Adrenal gland (tissue), 12 donors: ENCODE results near the gene HPS1. TPM values are rescaled to one million over a fixed set of nuclear protein-coding genes. Genes with fewer than 3 reads are reported as not detected.

Source experiments
- DNase-seq, 7 donors: peaks; one replicate each; pipeline ENCODE4 v3.0.0-alpha.2; 2019 to 2020
- H3K27ac ChIP-seq, 5 donors: fragments of 200-600 bp; sonication (generic) in 4 of 5; 1 replicate in 3 of 5; 2 replicates in 2 of 5; pipeline versions ENCODE4 v1.5.1 to v1.8.0; 2016 to 2020; ENCODE audit warnings: mild to moderate bottlenecking in 1 of 5
- H3K27me3 ChIP-seq: fragments of 200-600 bp; 2 replicates; pipeline ENCODE4 v1.8.0; 2021
- H3K36me3 ChIP-seq, 2 donors: fragments of 200-600 bp; replicated peaks in 1 of 2; 1 replicate in 1 of 2; 2 replicates in 1 of 2; pipeline versions ENCODE4 v1.5.1 to v1.8.0; 2018 to 2022
- H3K4me1 ChIP-seq, 2 donors: fragments of 200-600 bp; replicated peaks in 1 of 2; 1 replicate in 1 of 2; 2 replicates in 1 of 2; pipeline versions ENCODE4 v1.5.1 to v1.8.0; 2018 to 2021
- H3K4me3 ChIP-seq, 4 donors: fragments of 200-600 bp; sonication (generic) in 3 of 4; one replicate each; pipeline ENCODE4 v1.5.1; 2016 to 2018
- H3K9me3 ChIP-seq, 3 donors: fragments of 200-600 bp; sonication (generic) in 1 of 3; replicated peaks in 1 of 3; 1 replicate in 2 of 3; 2 replicates in 1 of 3; pipeline versions ENCODE4 v1.5.1 to v1.8.0; 2016 to 2021
- POLR2A ChIP-seq, 2 donors: fragments of 450-650 bp; IDR thresholded peaks; one replicate each; pipeline ENCODE4 v1.6.1; 2017; ENCODE audit warnings: antibody characterized with exemption in 2 of 2, mild to moderate bottlenecking in 2 of 2, moderate library complexity in 1 of 2
- WGBS, 4 donors: extraction: QIAGEN DNeasy Blood & Tissue Kit in 2 of 4; methylation state at CpG; one replicate each; pipeline versions ENCODE4 v1.1.5 to v1.1.7; 2013 to 2017; 5-methylcytosine and 5-hydroxymethylcytosine counted together
- intact Hi-C, 2 donors: fragments of 100-400 bp; cut with DNase I; formaldehyde crosslinking; loops; one replicate each; pipeline versions ENCODE4 v1.14.1 to v1.15.0; 2022 to 2023
- polyA plus RNA-seq, 3 donors: library from polyadenylated mRNA; stranded (reverse); fragments of 200-250 nt in 2 of 3; fragments of 350-450 nt in 1 of 3; fragmentation: Illumina TruSeq in 1 of 3; extraction: RNeasy Lipid Tissue Mini Kit (QIAGEN cat#74804) in 1 of 3; gene quantifications; one replicate each; pipeline ENCODE4 v1.2.3, GENCODE V29; 2013 to 2014
- total RNA-seq, 9 donors: library from RNA; depleted of rRNA in 4 of 9; stranded (reverse); fragments of >200 nt in 4 of 9; fragments of 120-200 nt in 1 of 9; fragmentation: NEBNext Ultra II Directional in 1 of 9; extraction: Animal tissue kit (Norgen Biotek cat#: 25700) in 1 of 9; gene quantifications; one replicate each; pipeline versions ENCODE4 v1.1.0 to v1.2.4, GENCODE V29; 2013 to 2023
- TF ChIP-seq, protein P1 (sequence below), 6 experiments: fragments of 450-650 bp in 4 of 6; fragments of 200-600 bp in 2 of 6; sonication (generic) in 1 of 6; IDR thresholded peaks; 1 replicate in 5 of 6; 2 replicates in 1 of 6; pipeline versions ENCODE4 v1.5.1 to v1.8.0; 2016 to 2021; ENCODE audit warnings: antibody characterized with exemption in 6 of 6, mild to moderate bottlenecking in 2 of 6, moderate library complexity in 1 of 6
- donor health status: healthy with polysubstance abuse.
- donor health status: Bipolar disorder and iron deficiency.
- donor health status: DM: yes; HTN: yes; CAD: no.
- donor health status: DM: no; HTN: no; CAD: no.
- donor health status: DM: no; HTN: no; CAD: no.
- donor health status: DM: yes; HTN: yes; CAD: no.

HPS1 gene
- total and polyA plus RNA-seq, 12 donors, result 28.6 to 95.6 (median 70.3) TPM

DNA sequence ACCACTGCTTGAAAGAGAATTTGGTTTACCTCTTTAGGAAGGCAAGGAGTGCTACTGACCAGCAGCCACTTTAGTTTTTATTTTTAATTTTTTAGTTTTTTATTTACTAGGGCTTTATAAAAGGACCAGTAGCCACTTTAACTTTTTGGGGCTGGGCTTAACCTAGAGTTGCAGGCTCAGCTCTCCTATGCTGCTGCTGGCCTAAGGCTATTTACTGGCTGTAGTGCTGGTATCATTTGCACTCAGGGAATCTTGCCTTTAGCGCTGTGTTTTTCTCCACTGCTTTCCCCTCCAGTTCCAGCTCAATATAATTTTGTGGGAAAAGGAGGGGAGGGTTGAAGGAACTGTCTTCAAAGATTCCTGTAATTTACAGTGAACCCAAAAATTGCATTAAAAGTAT is 13.4 kb downstream of the HPS1 start:
- H3K9me3 ChIP-seq, result no peaks in the 10 kb centered on the region
- H3K27ac ChIP-seq, result no peak overlapping the region
- no peak for DNase-seq
- peaks cover 0 to 69% of the 10 kb centered on the region in 2 donors for H3K36me3 ChIP-seq
- H3K4me3 ChIP-seq, result no peak overlapping the region
- WGBS, 4 donors, result 95 to 100% (median 99%) methylated on average over 1 of the region's 1 CpG
- TF ChIP-seq POLR2A (IDR thresholded peaks at IDR 0.05), result no peak
- TF ChIP-seq, protein P1, sequence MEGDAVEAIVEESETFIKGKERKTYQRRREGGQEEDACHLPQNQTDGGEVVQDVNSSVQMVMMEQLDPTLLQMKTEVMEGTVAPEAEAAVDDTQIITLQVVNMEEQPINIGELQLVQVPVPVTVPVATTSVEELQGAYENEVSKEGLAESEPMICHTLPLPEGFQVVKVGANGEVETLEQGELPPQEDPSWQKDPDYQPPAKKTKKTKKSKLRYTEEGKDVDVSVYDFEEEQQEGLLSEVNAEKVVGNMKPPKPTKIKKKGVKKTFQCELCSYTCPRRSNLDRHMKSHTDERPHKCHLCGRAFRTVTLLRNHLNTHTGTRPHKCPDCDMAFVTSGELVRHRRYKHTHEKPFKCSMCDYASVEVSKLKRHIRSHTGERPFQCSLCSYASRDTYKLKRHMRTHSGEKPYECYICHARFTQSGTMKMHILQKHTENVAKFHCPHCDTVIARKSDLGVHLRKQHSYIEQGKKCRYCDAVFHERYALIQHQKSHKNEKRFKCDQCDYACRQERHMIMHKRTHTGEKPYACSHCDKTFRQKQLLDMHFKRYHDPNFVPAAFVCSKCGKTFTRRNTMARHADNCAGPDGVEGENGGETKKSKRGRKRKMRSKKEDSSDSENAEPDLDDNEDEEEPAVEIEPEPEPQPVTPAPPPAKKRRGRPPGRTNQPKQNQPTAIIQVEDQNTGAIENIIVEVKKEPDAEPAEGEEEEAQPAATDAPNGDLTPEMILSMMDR (IDR thresholded peaks at IDR 0.05), result no peak
- peaks cover 0 to 3% of the 10 kb centered on the region in 2 donors for H3K4me1 ChIP-seq
- intact Hi-C loops, result no loop called here
- no peaks in the 10 kb centered on the region for H3K27me3 ChIP-seq

DNA sequence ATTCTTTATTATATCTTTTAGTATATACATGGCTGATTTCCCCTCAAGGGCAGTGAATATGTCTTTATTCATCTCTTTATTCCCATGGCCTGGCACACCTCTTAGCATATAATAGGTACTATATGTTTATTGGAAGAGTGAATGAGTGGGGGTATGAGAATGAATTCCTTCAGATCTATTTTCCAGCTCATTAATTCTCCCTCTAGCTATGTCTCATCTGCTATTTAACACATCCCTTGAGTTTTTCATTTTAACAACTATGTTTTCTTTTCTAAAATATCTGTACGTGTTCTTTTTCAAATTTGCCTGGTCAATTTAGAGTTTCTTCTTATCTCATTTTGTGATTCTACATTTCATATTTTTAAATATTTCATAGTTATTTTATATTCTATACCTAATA is 14.4 kb downstream of the HPS1 start:
- Histone ChIP-seq H3K4me3 (no peak overlapping the region), H3K4me1 (peaks cover 0 to 3% of the 10 kb centered on the region in 2 donors), H3K36me3 (peaks cover 0 to 78% of the 10 kb centered on the region in 2 donors), H3K9me3 (no peaks in the 10 kb centered on the region), H3K27ac (no peak overlapping the region), H3K27me3 (no peaks in the 10 kb centered on the region)
- no peak for DNase-seq
- WGBS, 4 donors, result 53 to 100% (median 98%) methylated on average over 1 of the region's 1 CpG
- TF ChIP-seq, protein P1 (IDR thresholded peaks at IDR 0.05), result no peak
- intact Hi-C loops, result no loop called here

DNA sequence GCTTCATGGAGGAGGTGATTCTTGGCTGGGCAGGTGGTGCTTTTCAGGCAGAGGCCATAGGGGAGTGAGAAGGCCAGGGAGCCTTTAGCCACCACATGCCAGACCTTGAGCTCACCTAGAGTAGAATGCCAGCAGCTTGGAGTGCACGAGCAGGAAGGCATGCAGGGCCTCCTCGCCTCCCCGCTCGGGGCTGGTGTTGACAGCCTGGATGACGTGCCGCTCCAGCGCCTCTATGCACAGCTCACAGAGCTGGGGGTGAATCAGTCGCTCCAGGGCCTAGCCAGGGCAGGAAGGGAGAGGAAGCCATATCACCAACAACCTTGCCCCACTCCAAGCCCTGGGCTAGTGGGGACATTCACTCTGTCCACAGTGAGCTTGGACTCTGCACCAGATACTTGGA is 15.7 kb downstream of the HPS1 start:
- DNase-seq, result no peak
- no peaks in the 10 kb centered on the region for H3K9me3 ChIP-seq
- no peak overlapping the region for H3K27ac ChIP-seq
- no peak overlapping the region for H3K4me3 ChIP-seq
- peaks cover 0 to 85% of the 10 kb centered on the region in 2 donors for H3K36me3 ChIP-seq
- intact Hi-C loops, result no loop called here
- TF ChIP-seq, protein P1 (IDR thresholded peaks at IDR 0.05), result no peak
- TF ChIP-seq POLR2A (IDR thresholded peaks at IDR 0.05), result no peak
- 93% methylated on average over 8 of the region's 8 CpGs; no CpG with 5 or more reads in 2 of the 4 donors for WGBS, 4 donors
- H3K27me3 ChIP-seq, result no peaks in the 10 kb centered on the region
- H3K4me1 ChIP-seq, result no peaks in the 10 kb centered on the region

DNA sequence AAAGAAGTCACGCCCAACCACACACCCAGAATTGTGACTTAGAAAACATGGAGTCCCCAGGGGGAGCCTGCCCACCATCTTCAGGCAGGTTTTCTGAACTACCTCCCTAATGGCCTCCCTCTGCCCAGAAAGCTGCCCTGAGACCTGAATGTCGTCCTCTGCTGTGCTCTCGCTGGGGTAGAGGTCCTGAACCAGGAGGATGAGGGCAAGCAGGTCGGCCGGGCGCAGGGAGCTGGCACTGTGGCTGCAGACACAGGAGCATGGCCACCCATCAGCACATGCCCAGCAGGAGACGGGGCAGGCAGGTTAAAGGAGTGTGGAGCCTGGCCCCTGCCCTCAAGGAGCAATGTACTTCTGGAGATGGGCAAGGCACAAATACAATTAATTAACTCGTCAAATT is 16.3 kb downstream of the HPS1 start:
- TF ChIP-seq, protein P1 (IDR thresholded peaks at IDR 0.05), result no peak
- no peak for TF ChIP-seq POLR2A (IDR thresholded peaks at IDR 0.05)
- intact Hi-C loops, result no loop called here

More for the DNA sequence above, 16.3 kb downstream of the HPS1 start:
- no peak overlapping the region for H3K27ac ChIP-seq
- H3K9me3 ChIP-seq, result no peaks in the 10 kb centered on the region
- no peak for DNase-seq
- 96 to 100% (median 97%) methylated on average over 7 to 8 of the region's 8 CpGs for WGBS, 4 donors
- no peak overlapping the region for H3K4me3 ChIP-seq
- H3K27me3 ChIP-seq, result no peaks in the 10 kb centered on the region
- peaks cover 0 to 84% of the 10 kb centered on the region in 2 donors for H3K36me3 ChIP-seq
- no peaks in the 10 kb centered on the region for H3K4me1 ChIP-seq
